Upper lobe of left lung (tissue), 6 donors: Measurements from ENCODE around the gene PTPRG. TPM values are rescaled to one million over a fixed set of nuclear protein-coding genes. Genes with fewer than 3 reads are reported as not detected.
A peak's percentile ranks its signal among the peaks of the same experiment; 100 is the strongest.

Source experiments
- ATAC-seq, 2 donors: fragments of 200-7000 bp; cut with Tn5 transposase; one replicate each; pipeline ENCODE4 v1.9.1; 2022; ENCODE audit warnings: mild to moderate bottlenecking in 2 of 2, moderate library complexity in 2 of 2; ENCODE audit not compliant: low FRiP score in 2 of 2
- DNase-seq, 2 donors: peaks; one replicate each; pipeline ENCODE4 v3.0.0-alpha.2; 2019 to 2020
- H3K27ac ChIP-seq, 4 donors: fragments of 200-600 bp; sonication (generic); one replicate each; pipeline ENCODE4 v1.5.1; 2016 to 2019
- H3K27me3 ChIP-seq, 4 donors: fragments of 200-600 bp; sonication (generic); one replicate each; pipeline ENCODE4 v1.5.1; 2017 to 2019
- H3K36me3 ChIP-seq, 4 donors: fragments of 200-600 bp; sonication (generic); one replicate each; pipeline ENCODE4 v1.5.1; 2016 to 2019
- H3K4me1 ChIP-seq, 4 donors: fragments of 200-600 bp; sonication (generic); one replicate each; pipeline ENCODE4 v1.5.1; 2018 to 2019
- H3K4me3 ChIP-seq, 4 donors: fragments of 200-600 bp; sonication (generic); one replicate each; pipeline ENCODE4 v1.5.1; 2017 to 2019; ENCODE audit warnings: mild to moderate bottlenecking in 2 of 4, moderate library complexity in 1 of 4
- H3K9me3 ChIP-seq, 4 donors: fragments of 200-600 bp; sonication (generic); one replicate each; pipeline ENCODE4 v1.5.1; 2018 to 2019
- CTCF ChIP-seq, 6 experiments: fragments of 450-650 bp in 4 of 6; fragments of 200-600 bp in 2 of 6; sonication (generic) in 2 of 6; IDR thresholded peaks; one replicate each; pipeline ENCODE4 v1.5.1; 2016 to 2019; ENCODE audit warnings: antibody characterized with exemption in 6 of 6
- EP300 ChIP-seq, 4 donors: sonication (generic); formaldehyde crosslinking; IDR thresholded peaks; one replicate each; pipeline ENCODE4 v1.5.1; 2017; ENCODE audit warnings: antibody characterized with exemption in 4 of 4, control low read depth in 2 of 4
- POLR2A ChIP-seq, 4 donors: fragments of 450-650 bp; IDR thresholded peaks; one replicate each; pipeline ENCODE4 v1.5.1; 2016 to 2017; ENCODE audit warnings: antibody characterized with exemption in 4 of 4, mild to moderate bottlenecking in 2 of 4
- POLR2AphosphoS5 ChIP-seq, 2 donors: sonication (generic); formaldehyde crosslinking; IDR thresholded peaks; one replicate each; pipeline ENCODE4 v1.5.1; 2017; ENCODE audit warnings: antibody characterized with exemption in 2 of 2
- WGBS, 2 donors: methylation state at CpG; one replicate each; pipeline ENCODE4 v1.1.5; 2017 to 2018; 5-methylcytosine and 5-hydroxymethylcytosine counted together
- total RNA-seq, 6 donors: library from RNA; depleted of rRNA in 4 of 6; stranded (reverse); fragments of >200 nt in 4 of 6; gene quantifications; one replicate each; pipeline versions ENCODE4 v1.1.0 to v1.2.1, GENCODE V29; 2016 to 2021
- donor health status: DM: no; HTN: no; CAD: no; lungs with moderate emphysema.
- donor health status: DM: no; HTN: yes; CAD: no; lungs with severe emphysema.

The PTPRG gene
- total RNA-seq, 6 donors from 2014 or later = 58.7 to 101 (median 68.8) TPM

- Histone ChIP-seq H3K27ac (peak overlapping the region in 2 of 4 donors; percentile 14 to 18), H3K27me3 (no peaks in the 10 kb centered on the region), H3K9me3 (no peaks in the 10 kb centered on the region), H3K4me3 (no peak overlapping the region), H3K36me3 (no peaks in the 10 kb centered on the region), H3K4me1 (peaks cover 44 to 66% (median 48%) of the 10 kb centered on the region in 4 donors)
- TF ChIP-seq CTCF (IDR thresholded peaks at IDR 0.05) = no peak
- no peak for TF ChIP-seq POLR2A (IDR thresholded peaks at IDR 0.05)
- no peak for TF ChIP-seq POLR2AphosphoS5 (IDR thresholded peaks at IDR 0.05)
- TF ChIP-seq EP300 (IDR thresholded peaks at IDR 0.05) = no peak
- DNase-seq (no peak), ATAC-seq (peak in 1 of 2 donors; percentile 51)
- 48 to 49% methylated on average over 5 of the region's 5 CpGs for WGBS, 2 donors
Observed at GRCh38 chr3:61808526-61808925, 247.2 kb downstream of the PTPRG start.

GRCh38 chr3:61808999-61809398 is 247.6 kb downstream of the PTPRG start:
- Histone ChIP-seq H3K9me3 (no peaks in the 10 kb centered on the region), H3K36me3 (no peaks in the 10 kb centered on the region), H3K27ac (peak overlapping the region in 1 of 4 donors; percentile 18), H3K4me1 (peaks cover 39 to 62% (median 47%) of the 10 kb centered on the region in 4 donors), H3K27me3 (no peaks in the 10 kb centered on the region), H3K4me3 (no peak overlapping the region)
- TF ChIP-seq POLR2A (IDR thresholded peaks at IDR 0.05) (no peak), EP300 (IDR thresholded peaks at IDR 0.05) (no peak), POLR2AphosphoS5 (IDR thresholded peaks at IDR 0.05) (no peak), CTCF (IDR thresholded peaks at IDR 0.05) (no peak)
- ATAC-seq (no peak), DNase-seq (no peak)
- WGBS, 2 donors = 73 to 94% methylated on average over 1 of the region's 1 CpG

- WGBS, 2 donors = 18 to 27% methylated on average over 1 of the region's 1 CpG
- DNase-seq (no peak), ATAC-seq (peak in 1 of 2 donors; percentile 36)
- Histone ChIP-seq H3K4me1 (peaks cover 42 to 60% (median 45%) of the 10 kb centered on the region in 4 donors), H3K36me3 (no peaks in the 10 kb centered on the region), H3K27ac (no peak overlapping the region), H3K9me3 (no peaks in the 10 kb centered on the region), H3K27me3 (no peaks in the 10 kb centered on the region), H3K4me3 (no peak overlapping the region)
- no peak for TF ChIP-seq EP300 (IDR thresholded peaks at IDR 0.05)
- TF ChIP-seq POLR2A (IDR thresholded peaks at IDR 0.05) = no peak
- TF ChIP-seq CTCF (IDR thresholded peaks at IDR 0.05) = no peak
- no peak for TF ChIP-seq POLR2AphosphoS5 (IDR thresholded peaks at IDR 0.05)
Observed at GRCh38 chr3:61809879-61810278, 248.5 kb downstream of the PTPRG start.

GRCh38 chr3:61810953-61811497 is 249.7 kb downstream of the PTPRG start:
- DNase-seq (no peak), ATAC-seq (no peak)
- H3K27me3 ChIP-seq = no peaks in the 10 kb centered on the region
- 75 to 100% methylated on average over 1 of the region's 1 CpG for WGBS, 2 donors
- no peak overlapping the region for H3K27ac ChIP-seq
- no peaks in the 10 kb centered on the region for H3K9me3 ChIP-seq
- H3K4me1 ChIP-seq = peaks cover 36 to 56% (median 39%) of the 10 kb centered on the region in 4 donors
- H3K36me3 ChIP-seq = no peaks in the 10 kb centered on the region
- TF ChIP-seq EP300 (IDR thresholded peaks at IDR 0.05) (no peak), POLR2AphosphoS5 (IDR thresholded peaks at IDR 0.05) (no peak), POLR2A (IDR thresholded peaks at IDR 0.05) (no peak), CTCF (IDR thresholded peaks at IDR 0.05) (no peak)
- no peak overlapping the region for H3K4me3 ChIP-seq

- no peak for ATAC-seq
Observed at GRCh38 chr3:61811652-61812051, 250.3 kb downstream of the PTPRG start.

More at GRCh38 chr3:61811652-61812051, 250.3 kb downstream of the PTPRG start:
- DNase-seq = no peak
- TF ChIP-seq CTCF (IDR thresholded peaks at IDR 0.05) = no peak
- no peak for TF ChIP-seq POLR2AphosphoS5 (IDR thresholded peaks at IDR 0.05)
- TF ChIP-seq EP300 (IDR thresholded peaks at IDR 0.05) = no peak
- no peak for TF ChIP-seq POLR2A (IDR thresholded peaks at IDR 0.05)
- Histone ChIP-seq H3K27ac (no peak overlapping the region), H3K36me3 (no peaks in the 10 kb centered on the region), H3K9me3 (no peaks in the 10 kb centered on the region), H3K4me1 (peaks cover 32 to 50% (median 38%) of the 10 kb centered on the region in 4 donors), H3K27me3 (no peaks in the 10 kb centered on the region), H3K4me3 (no peak overlapping the region)
- WGBS, 2 donors = 85 to 87% methylated on average over 3 of the region's 3 CpGs
